Neural progenitor cell (in vitro differentiated cells): ENCODE measurements around the gene EPHA2.

Experiments used
- EZH2 ChIP-seq: fragments of 200-600 bp; sonication (generic); IDR thresholded peaks from 2 replicates; pipeline ENCODE4 v1.6.1; 2017; ENCODE audit warnings: antibody characterized with exemption, mild to moderate bottlenecking, moderate library complexity
- EZH2phosphoT487 ChIP-seq: fragments of 200-600 bp; sonication (generic); IDR thresholded peaks from 2 replicates; pipeline ENCODE4 v1.6.1; 2017; ENCODE audit warnings: antibody characterized with exemption
- TF ChIP-seq, protein P1 (sequence below): fragments of 200-600 bp; sonication (generic); IDR thresholded peaks from 2 replicates; pipeline ENCODE4 v1.5.1; 2017; ENCODE audit warnings: antibody characterized with exemption, mild to moderate bottlenecking

DNA sequence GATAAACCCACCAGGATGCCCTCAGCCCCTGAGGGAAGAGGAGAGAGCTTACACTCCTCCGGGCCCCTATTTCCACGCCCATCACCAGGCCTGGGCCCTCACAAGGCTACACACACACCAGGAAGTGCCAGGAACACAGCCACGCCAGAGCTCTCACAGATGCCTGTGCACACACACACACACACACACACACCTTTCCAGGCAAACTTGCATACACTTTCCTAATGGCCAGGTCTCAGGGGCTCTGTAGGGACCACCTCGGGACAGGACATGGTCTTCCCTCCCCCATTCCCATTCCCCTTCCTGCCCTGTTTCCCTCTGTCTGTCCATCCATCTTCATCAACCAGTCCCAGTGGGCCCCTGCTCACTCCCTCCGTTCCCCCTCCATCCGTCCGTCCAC is 9.7 kb upstream of the EPHA2 start:
- TF ChIP-seq, protein P1, sequence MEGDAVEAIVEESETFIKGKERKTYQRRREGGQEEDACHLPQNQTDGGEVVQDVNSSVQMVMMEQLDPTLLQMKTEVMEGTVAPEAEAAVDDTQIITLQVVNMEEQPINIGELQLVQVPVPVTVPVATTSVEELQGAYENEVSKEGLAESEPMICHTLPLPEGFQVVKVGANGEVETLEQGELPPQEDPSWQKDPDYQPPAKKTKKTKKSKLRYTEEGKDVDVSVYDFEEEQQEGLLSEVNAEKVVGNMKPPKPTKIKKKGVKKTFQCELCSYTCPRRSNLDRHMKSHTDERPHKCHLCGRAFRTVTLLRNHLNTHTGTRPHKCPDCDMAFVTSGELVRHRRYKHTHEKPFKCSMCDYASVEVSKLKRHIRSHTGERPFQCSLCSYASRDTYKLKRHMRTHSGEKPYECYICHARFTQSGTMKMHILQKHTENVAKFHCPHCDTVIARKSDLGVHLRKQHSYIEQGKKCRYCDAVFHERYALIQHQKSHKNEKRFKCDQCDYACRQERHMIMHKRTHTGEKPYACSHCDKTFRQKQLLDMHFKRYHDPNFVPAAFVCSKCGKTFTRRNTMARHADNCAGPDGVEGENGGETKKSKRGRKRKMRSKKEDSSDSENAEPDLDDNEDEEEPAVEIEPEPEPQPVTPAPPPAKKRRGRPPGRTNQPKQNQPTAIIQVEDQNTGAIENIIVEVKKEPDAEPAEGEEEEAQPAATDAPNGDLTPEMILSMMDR = no peak
- no peak for TF ChIP-seq EZH2
- TF ChIP-seq EZH2phosphoT487 = no peak
